Endothelial cell of umbilical vein (primary cell): ENCODE results near the gene MOCOS. TPM values are rescaled to one million over a fixed set of nuclear protein-coding genes. Genes with fewer than 3 reads are reported as not detected.

Experiments
- BruUV-seq: library from RNA; stranded (reverse); fragments of 400-500 nt; replicated peaks from 2 replicates; lab custom pipeline; 2021; lab: Mats Ljungman, UMichigan
- CTCF ChIA-PET: fragments of 300-600, 350-600 bp; sonication (Branson Sonifier 250); formaldehyde crosslinking; loops from one replicate; lab custom pipeline; 2021; ENCODE audit warnings: antibody characterized with exemption, inconsistent platforms; lab: Charles Lee
- POLR2A ChIA-PET: fragments of 300-600, 350-600 bp; sonication (Branson Sonifier 250); formaldehyde crosslinking; loops from one replicate; lab custom pipeline; 2021; ENCODE audit warnings: antibody characterized with exemption, inconsistent platforms; lab: Charles Lee
- DNase-seq: peaks from one replicate; pipeline ENCODE4 v3.0.0-alpha.2; 2011; ENCODE audit warnings: low read depth, low spot score
- FAIRE-seq: peaks from 2 replicates; lab custom pipeline; 2011; peaks lifted over from hg19 to GRCh38; lab: Jason Lieb, UNC
- H2AFZ ChIP-seq: 2 replicates; pipeline ENCODE4 v1.6.0; 2012; ENCODE audit warnings: low read depth, low read length, control low read depth, inconsistent platforms
- H3K27ac ChIP-seq: 2 replicates; pipeline ENCODE4 v1.5.1; 2011; ENCODE audit warnings: low read depth, mild to moderate bottlenecking, control low read depth, low read length, moderate library complexity; ENCODE audit not compliant: insufficient read depth
- H3K27me3 ChIP-seq, 2 experiments: 2 replicates each; pipeline versions ENCODE4 v1.6.0 to v1.6.1; 2011; ENCODE audit warnings: low read length in 2 of 2, mixed read lengths in 1 of 2; ENCODE audit not compliant: control insufficient read depth in 2 of 2, insufficient read depth in 2 of 2
- H3K36me3 ChIP-seq, 2 experiments: 2 replicates in 1 of 2; 3 replicates in 1 of 2; pipeline ENCODE4 v1.5.1; 2011; ENCODE audit warnings: low read length in 2 of 2, mild to moderate bottlenecking in 1 of 2, moderate library complexity in 1 of 2; ENCODE audit not compliant: control insufficient read depth in 2 of 2, insufficient read depth in 2 of 2; ENCODE audit errors: extremely low read depth in 1 of 2
- H3K4me1 ChIP-seq: 3 replicates; pipeline ENCODE4 v1.5.1; 2011; ENCODE audit warnings: mild to moderate bottlenecking, low read length; ENCODE audit not compliant: control insufficient read depth, insufficient read depth; ENCODE audit errors: extremely low read depth
- H3K4me2 ChIP-seq: 2 replicates; pipeline ENCODE4 v1.6.1; 2011; ENCODE audit warnings: low read length, control low read depth, mixed read lengths; ENCODE audit not compliant: insufficient read depth
- H3K4me3 ChIP-seq, 3 experiments: fragments of 200-600 bp in 1 of 3; sonication (generic), shearing (Covaris generic) in 1 of 3; replicated peaks in 1 of 3; 2 replicates each; pipeline ENCODE4 v1.5.1; 2011 to 2016; ENCODE audit warnings: control low read depth in 3 of 3, low read length in 3 of 3, mild to moderate bottlenecking in 2 of 3, inconsistent platforms in 1 of 3, low read depth in 1 of 3, moderate library complexity in 1 of 3; ENCODE audit not compliant: insufficient read depth in 1 of 3
- H3K79me2 ChIP-seq: 2 replicates; pipeline ENCODE4 v1.6.0; 2012; ENCODE audit warnings: low read length, inconsistent platforms; ENCODE audit not compliant: control insufficient read depth, insufficient read depth
- H3K9ac ChIP-seq: replicated peaks from 2 replicates; pipeline ENCODE3; 2011; ENCODE audit warnings: low read length, control low read depth; ENCODE audit not compliant: insufficient read depth; ENCODE audit errors: extremely low read depth
- H3K9me1 ChIP-seq: replicated peaks from 3 replicates; pipeline ENCODE4 v1.6.0; 2011; ENCODE audit warnings: mild to moderate bottlenecking, low read length; ENCODE audit not compliant: control insufficient read depth, insufficient read depth; ENCODE audit errors: extremely low read depth
- H3K9me3 ChIP-seq: replicated peaks from 2 replicates; pipeline ENCODE4 v1.5.1; 2012; ENCODE audit warnings: low read length, inconsistent platforms; ENCODE audit not compliant: control insufficient read depth, insufficient read depth
- H4K20me1 ChIP-seq: replicated peaks from 2 replicates; pipeline ENCODE3; 2011; ENCODE audit warnings: mild to moderate bottlenecking, low read length; ENCODE audit not compliant: control insufficient read depth, insufficient read depth; ENCODE audit errors: extremely low read depth
- CTCF ChIP-seq, 2 donors: IDR thresholded peaks; 1 replicate in 1 of 2; 2 replicates in 1 of 2; pipeline ENCODE4 v1.5.1; 2011; ENCODE audit warnings: low read length in 2 of 2, mild to moderate bottlenecking in 2 of 2, moderate library complexity in 2 of 2, control low read depth in 1 of 2, inconsistent platforms in 1 of 2, low read depth in 1 of 2; ENCODE audit not compliant: insufficient read depth in 1 of 2; ENCODE audit errors: extremely low read depth in 1 of 2
- EZH2 ChIP-seq: IDR thresholded peaks from 2 replicates; pipeline ENCODE4 v1.6.1; 2012; ENCODE audit warnings: borderline replicate concordance, low read depth, mild to moderate bottlenecking, moderate library complexity, low read length, inconsistent platforms; ENCODE audit not compliant: severe bottlenecking
- FOS ChIP-seq: IDR thresholded peaks from 2 replicates; pipeline ENCODE4 v1.6.1; 2011; ENCODE audit warnings: mild to moderate bottlenecking, low read length, moderate library complexity, borderline replicate concordance; ENCODE audit not compliant: insufficient read depth
- GATA2 ChIP-seq: IDR thresholded peaks from 2 replicates; pipeline ENCODE4 v1.7.0; 2011; ENCODE audit warnings: low read depth, mild to moderate bottlenecking, moderate library complexity, mixed read lengths, low read length; ENCODE audit not compliant: insufficient read length, insufficient read depth
- MAX ChIP-seq: IDR thresholded peaks from 2 replicates; pipeline ENCODE4 v1.6.1; 2011; ENCODE audit not compliant: insufficient read depth, insufficient read length
- MYC ChIP-seq: IDR thresholded peaks from one replicate; pipeline ENCODE4 v1.6.1; 2011; ENCODE audit warnings: mild to moderate bottlenecking, low read depth, low read length
- POLR2A ChIP-seq: IDR thresholded peaks from 2 replicates; pipeline ENCODE4 v1.6.1; 2012; ENCODE audit warnings: low read depth, mild to moderate bottlenecking, control low read depth, low read length
- POLR2AphosphoS5 ChIP-seq: IDR thresholded peaks from 2 replicates; pipeline ENCODE4 v1.6.1; 2012; ENCODE audit warnings: low read depth, mild to moderate bottlenecking, control low read depth, low read length, moderate library complexity; ENCODE audit not compliant: insufficient read depth
- dilution Hi-C: fragments of 300-500 bp; cut with MboI; formaldehyde crosslinking; loops from one replicate; pipeline ENCODE4 v1.15.0; 2019; ENCODE audit warnings: low sequenced_read_pairs; ENCODE audit not compliant: extremely low pct_ligation_motif_present
- intact Hi-C: fragments of 100-400 bp; cut with micrococcal nuclease; formaldehyde crosslinking; loops from one replicate; pipeline ENCODE4 v1.10.0; 2022
- polyA plus RNA-seq, 4 experiments: library from polyadenylated mRNA; depleted of rRNA in 3 of 4; stranded (reverse) in 3 of 4; unstranded in 1 of 4; fragments of >200 nt; gene quantifications; 2 replicates each; pipeline versions ENCODE4 v1.2.1 to v1.2.3, GENCODE V29; 2011 to 2012; ENCODE audit warnings: missing spikeins in 1 of 4
- total RNA-seq: library from RNA; stranded (reverse); gene quantifications from 2 replicates; pipeline ENCODE4 v1.2.3, GENCODE V29; 2021

Gene MOCOS
- total and polyA plus RNA-seq, 2 donors (not counting 3 experiments of a cell fraction or from before 2014, with no cell fraction given): 0.18 to 0.88 TPM

GRCh38 chr18:36160959-36161371 is 26.3 kb upstream of the MOCOS start:
- no peak overlapping the region for H3K9ac ChIP-seq
- no peak for FAIRE-seq
- H3K27ac ChIP-seq: no peak overlapping the region
- no peaks in the 10 kb centered on the region for H4K20me1 ChIP-seq
- peaks cover 2% of the 10 kb centered on the region for H3K79me2 ChIP-seq
- no peaks in the 10 kb centered on the region for H3K27me3 ChIP-seq
- no peaks in the 10 kb centered on the region for H3K9me3 ChIP-seq
- no peak for TF ChIP-seq GATA2
- TF ChIP-seq MAX: no peak
- no peak for TF ChIP-seq MYC
- TF ChIP-seq CTCF (IDR thresholded peaks at IDR 0.05; ENCODE audit: extremely low read depth in 1 of 2, insufficient read depth in 1 of 2, low read depth in 1 of 2, low read length in 2 of 2): no peak
- TF ChIP-seq POLR2A: no peak
- TF ChIP-seq POLR2AphosphoS5: no peak
- TF ChIP-seq FOS: no peak
- TF ChIP-seq EZH2: no peak
- H3K4me2 ChIP-seq: no peak overlapping the region
- no peaks in the 10 kb centered on the region for H3K9me1 ChIP-seq
- peaks cover 36% of the 10 kb centered on the region for H3K4me1 ChIP-seq
- intact Hi-C loops (no loop called here), dilution Hi-C loops (no loop called here)
- H3K36me3 ChIP-seq: peaks cover 8 to 19% of the 10 kb centered on the region in 2 experiments
- DNase-seq: no peak
- no TSS peak for BruUV-seq
- H3K4me3 ChIP-seq: no peak overlapping the region
- CTCF ChIA-PET: interaction anchor here (1.0 to 1.7 kb wide), 2 partner anchors 14 to 123 kb away, joined by 3 to 4 read pairs; no protein-coding TSS in a partner anchor
- H2AFZ ChIP-seq: no peak overlapping the region
- POLR2A ChIA-PET: no interaction called here
